ENCODE data around the gene KCTD10.

Gene KCTD10

DNA sequence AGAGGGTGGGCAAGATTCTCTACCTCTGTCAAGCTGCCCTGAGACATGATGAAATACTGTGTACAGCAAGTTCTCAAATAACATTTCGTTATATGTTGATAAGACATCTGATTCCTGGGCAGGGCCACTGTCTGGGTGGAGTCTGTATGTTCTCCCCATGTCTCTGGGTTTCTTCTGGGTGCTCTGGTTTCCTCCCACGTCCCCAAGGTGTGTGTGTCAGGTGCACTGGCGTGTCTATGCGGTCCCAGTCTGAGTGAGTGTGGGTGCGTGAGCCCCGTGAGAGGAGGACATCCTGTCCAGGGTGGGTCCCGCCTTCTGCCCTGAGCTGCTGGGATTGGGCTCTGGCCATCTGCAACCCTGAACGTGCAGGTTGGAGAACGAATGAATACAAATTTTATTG lies 29.6 kb downstream of the KCTD10 start:
- Histone ChIP-seq H2AFZ (ENCODE audit: low read length) (no peak overlapping the region), H3K4me2 (ENCODE audit: low read depth, low read length, poor library complexity, severe bottlenecking) (no peak overlapping the region), H3K9me2 (replicated peaks; ENCODE audit: low read depth, low read length) (no peaks in the 10 kb centered on the region), H3K4me3 (ENCODE audit: low read length, poor library complexity, severe bottlenecking) (no peak overlapping the region), H3K9me3 (ENCODE audit: insufficient read depth, low read depth, low read length) (no peaks in the 10 kb centered on the region), H3K79me2 (ENCODE audit: insufficient read depth, low read length) (no peaks in the 10 kb centered on the region), H3K9ac (ENCODE audit: low read depth, low read length, poor library complexity, severe bottlenecking) (no peak overlapping the region), H3K4me1 (ENCODE audit: insufficient read depth, low read length, poor library complexity, severe bottlenecking) (no peaks in the 10 kb centered on the region), H3F3A (ENCODE audit: low read depth) (no peaks in the 10 kb centered on the region), H4K20me1 (ENCODE audit: insufficient read depth, low read length, poor library complexity, severe bottlenecking) (no peaks in the 10 kb centered on the region), H3K36me3 (ENCODE audit: insufficient read depth, low read length) (peaks cover 57% of the 10 kb centered on the region; the same call in 1 of the 2 replicates), H3K27me3 (ENCODE audit: insufficient read depth, low read length, poor library complexity, severe bottlenecking) (no peaks in the 10 kb centered on the region)
- TF ChIP-seq EZH2phosphoT487 (IDR thresholded peaks at IDR 0.05; ENCODE audit: borderline replicate concordance) = no peak
- TF ChIP-seq, protein P1, sequence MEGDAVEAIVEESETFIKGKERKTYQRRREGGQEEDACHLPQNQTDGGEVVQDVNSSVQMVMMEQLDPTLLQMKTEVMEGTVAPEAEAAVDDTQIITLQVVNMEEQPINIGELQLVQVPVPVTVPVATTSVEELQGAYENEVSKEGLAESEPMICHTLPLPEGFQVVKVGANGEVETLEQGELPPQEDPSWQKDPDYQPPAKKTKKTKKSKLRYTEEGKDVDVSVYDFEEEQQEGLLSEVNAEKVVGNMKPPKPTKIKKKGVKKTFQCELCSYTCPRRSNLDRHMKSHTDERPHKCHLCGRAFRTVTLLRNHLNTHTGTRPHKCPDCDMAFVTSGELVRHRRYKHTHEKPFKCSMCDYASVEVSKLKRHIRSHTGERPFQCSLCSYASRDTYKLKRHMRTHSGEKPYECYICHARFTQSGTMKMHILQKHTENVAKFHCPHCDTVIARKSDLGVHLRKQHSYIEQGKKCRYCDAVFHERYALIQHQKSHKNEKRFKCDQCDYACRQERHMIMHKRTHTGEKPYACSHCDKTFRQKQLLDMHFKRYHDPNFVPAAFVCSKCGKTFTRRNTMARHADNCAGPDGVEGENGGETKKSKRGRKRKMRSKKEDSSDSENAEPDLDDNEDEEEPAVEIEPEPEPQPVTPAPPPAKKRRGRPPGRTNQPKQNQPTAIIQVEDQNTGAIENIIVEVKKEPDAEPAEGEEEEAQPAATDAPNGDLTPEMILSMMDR (conservative IDR thresholded peaks at IDR 0.05; ENCODE audit: low read length) = no peak

DNA sequence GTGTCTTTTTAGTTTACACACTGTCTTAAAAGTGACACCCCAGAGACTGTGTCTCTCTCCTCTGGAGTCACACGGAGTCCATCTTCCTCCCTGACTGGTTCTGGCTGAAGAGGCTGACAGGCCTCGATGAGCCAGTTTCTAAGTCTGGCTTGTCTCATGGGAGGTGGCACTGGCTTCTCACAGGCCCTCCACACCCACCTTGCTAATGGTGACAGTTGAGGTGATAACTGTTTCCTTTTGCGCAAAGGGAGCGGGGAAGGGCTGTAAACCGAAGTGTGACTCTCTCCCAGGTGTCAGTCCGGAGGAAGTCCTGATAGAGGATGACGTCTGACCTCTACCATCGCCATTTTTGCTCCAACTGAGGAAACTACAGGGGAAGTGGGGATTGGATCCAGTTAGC lies 30.2 kb downstream of the KCTD10 start:
- Histone ChIP-seq H2AFZ (ENCODE audit: low read length) (no peak overlapping the region), H3K9ac (ENCODE audit: low read depth, low read length, poor library complexity, severe bottlenecking) (no peak overlapping the region), H3F3A (ENCODE audit: low read depth) (no peaks in the 10 kb centered on the region), H3K4me1 (ENCODE audit: insufficient read depth, low read length, poor library complexity, severe bottlenecking) (no peaks in the 10 kb centered on the region), H3K4me2 (ENCODE audit: low read depth, low read length, poor library complexity, severe bottlenecking) (no peak overlapping the region), H3K9me2 (replicated peaks; ENCODE audit: low read depth, low read length) (no peaks in the 10 kb centered on the region), H3K27me3 (ENCODE audit: insufficient read depth, low read length, poor library complexity, severe bottlenecking) (no peaks in the 10 kb centered on the region), H4K20me1 (ENCODE audit: insufficient read depth, low read length, poor library complexity, severe bottlenecking) (no peaks in the 10 kb centered on the region), H3K79me2 (ENCODE audit: insufficient read depth, low read length) (no peaks in the 10 kb centered on the region), H3K4me3 (ENCODE audit: low read length, poor library complexity, severe bottlenecking) (no peak overlapping the region), H3K9me3 (ENCODE audit: insufficient read depth, low read depth, low read length) (no peaks in the 10 kb centered on the region), H3K36me3 (ENCODE audit: insufficient read depth, low read length) (peaks cover 51% of the 10 kb centered on the region; the same call in 1 of the 2 replicates)
- TF ChIP-seq, protein P1 (conservative IDR thresholded peaks at IDR 0.05; ENCODE audit: low read length) = no peak
- no peak for TF ChIP-seq EZH2phosphoT487 (IDR thresholded peaks at IDR 0.05; ENCODE audit: borderline replicate concordance)

DNA sequence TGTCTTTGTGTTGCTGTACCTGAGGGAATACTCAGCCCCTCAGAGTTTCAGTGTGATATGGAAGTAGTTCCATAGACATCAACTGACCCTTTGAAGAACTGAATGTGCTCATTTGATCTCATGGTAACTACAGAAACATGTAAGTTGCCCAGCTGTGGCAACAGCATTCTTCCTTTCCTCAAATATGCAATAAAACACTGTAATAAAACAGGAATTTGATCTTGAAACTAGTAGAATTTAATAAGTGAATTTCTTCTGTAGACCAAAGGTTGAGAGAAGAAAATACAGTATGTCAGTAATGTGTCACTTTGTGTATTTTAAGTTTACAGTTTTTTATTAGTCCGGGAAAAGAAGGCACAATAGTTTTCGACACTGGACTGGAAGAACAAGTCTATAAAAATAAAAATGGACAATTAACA lies 31.9 kb downstream of the KCTD10 start:
- TF ChIP-seq EZH2phosphoT487 (IDR thresholded peaks at IDR 0.05; ENCODE audit: borderline replicate concordance) = no peak
- TF ChIP-seq, protein P1 (conservative IDR thresholded peaks at IDR 0.05; ENCODE audit: low read length) = no peak
- H3F3A ChIP-seq (ENCODE audit: low read depth) = no peaks in the 10 kb centered on the region
- no peaks in the 10 kb centered on the region for H4K20me1 ChIP-seq (ENCODE audit: insufficient read depth, low read length, poor library complexity, severe bottlenecking)
- no peaks in the 10 kb centered on the region for H3K4me1 ChIP-seq (ENCODE audit: insufficient read depth, low read length, poor library complexity, severe bottlenecking)
- no peak overlapping the region for H3K4me2 ChIP-seq (ENCODE audit: low read depth, low read length, poor library complexity, severe bottlenecking)
- H3K9me3 ChIP-seq (ENCODE audit: insufficient read depth, low read depth, low read length) = no peaks in the 10 kb centered on the region
- H3K9me2 ChIP-seq (replicated peaks; ENCODE audit: low read depth, low read length) = no peaks in the 10 kb centered on the region
- no peaks in the 10 kb centered on the region for H3K27me3 ChIP-seq (ENCODE audit: insufficient read depth, low read length, poor library complexity, severe bottlenecking)
- H3K4me3 ChIP-seq (ENCODE audit: low read length, poor library complexity, severe bottlenecking) = no peak overlapping the region
- H3K79me2 ChIP-seq (ENCODE audit: insufficient read depth, low read length) = no peaks in the 10 kb centered on the region
- H2AFZ ChIP-seq (ENCODE audit: low read length) = no peak overlapping the region
- peaks cover 35% of the 10 kb centered on the region; the same call in 1 of the 2 replicates for H3K36me3 ChIP-seq (ENCODE audit: insufficient read depth, low read length)
- no peak overlapping the region for H3K9ac ChIP-seq (ENCODE audit: low read depth, low read length, poor library complexity, severe bottlenecking)
